GM12891 (cell line): Measurements from ENCODE around the gene IGFLR1.

Source experiments
- DNase-seq: peaks from one replicate; pipeline ENCODE4 v3.0.0; 2011; ENCODE audit warnings: low spot score; ENCODE audit not compliant: insufficient read length
- FAIRE-seq: peaks from 2 replicates; lab custom pipeline; 2011; peaks lifted over from hg19 to GRCh38; lab: Jason Lieb, UNC
- PAX5 ChIP-seq: IDR thresholded peaks from 2 replicates; pipeline ENCODE4 v1.6.1; 2011; ENCODE audit warnings: low read length, moderate library complexity, mild to moderate bottlenecking; ENCODE audit not compliant: insufficient read depth, severe bottlenecking
- POLR2A ChIP-seq: IDR thresholded peaks from 2 replicates; pipeline ENCODE4 v1.6.1; 2011; ENCODE audit warnings: low read depth, low read length, control low read depth
- POLR2AphosphoS5 ChIP-seq: IDR thresholded peaks from 2 replicates; pipeline ENCODE4 v1.6.1; 2011; ENCODE audit warnings: low read depth, low read length, control low read depth
- POU2F2 ChIP-seq: IDR thresholded peaks from 2 replicates; pipeline ENCODE4 v1.6.1; 2011; ENCODE audit warnings: low read depth, mild to moderate bottlenecking, control low read depth, low read length, moderate library complexity
- SPI1 ChIP-seq: IDR thresholded peaks from 2 replicates; pipeline ENCODE4 v1.6.1; 2011; ENCODE audit warnings: low read depth, low read length, control low read depth
- TAF1 ChIP-seq: IDR thresholded peaks from 2 replicates; pipeline ENCODE4 v1.6.1; 2011; ENCODE audit warnings: low read depth, low read length, control low read depth

IGFLR1 gene

GRCh38 chr19:35719402-35720162, 22.7 kb downstream of the IGFLR1 start:
- DNase-seq (no peak), FAIRE-seq (no peak)
- TF ChIP-seq TAF1: no peak
- no peak for TF ChIP-seq SPI1
- TF ChIP-seq POLR2A: no peak
- no peak for TF ChIP-seq POLR2AphosphoS5
- no peak for TF ChIP-seq PAX5

- FAIRE-seq: peak; percentile 64
- no peak for DNase-seq
- TF ChIP-seq POLR2AphosphoS5 (peak; percentile 53; the same call in 1 of the 2 replicates), SPI1 (no peak), PAX5 (no peak), TAF1 (no peak), POLR2A (no peak; the same call in 1 of the 2 replicates)
Observed at GRCh38 chr19:35718345-35719041, 23.8 kb downstream of the IGFLR1 start.

- DNase-seq (peak; percentile 99), FAIRE-seq (no peak)
- TF ChIP-seq POU2F2: no peak
- TF ChIP-seq SPI1: no peak
- TF ChIP-seq POLR2A: no peak
- no peak for TF ChIP-seq PAX5
- TF ChIP-seq TAF1: no peak
- TF ChIP-seq POLR2AphosphoS5: no peak
Observed at GRCh38 chr19:35717665-35718344, 24.4 kb downstream of the IGFLR1 start, which contains the start of gene KMT2B. Gene KMT2B, plus strand, starts transcription at chr19:35718003. Its CDS starts 16 bp downstream, at chr19:35718019.

GRCh38 chr19:35716801-35717664, 25.2 kb downstream of the IGFLR1 start:
- no peak for DNase-seq
- FAIRE-seq: peak; percentile 94
- TF ChIP-seq PAX5: peak; percentile 1
- TF ChIP-seq SPI1: no peak
- peak; percentile 52 for TF ChIP-seq POLR2A
- TF ChIP-seq POLR2AphosphoS5: no peak; the same call in 1 of the 2 replicates
- peak; percentile 36; the same call in 1 of the 2 replicates for TF ChIP-seq POU2F2
- TF ChIP-seq TAF1: 0 out of 2 replicates have a peak, but pooled peaks have one; percentile 15

- DNase-seq (no peak), FAIRE-seq (no peak)
- TF ChIP-seq PAX5: no peak
- no peak for TF ChIP-seq TAF1
- TF ChIP-seq POLR2AphosphoS5: no peak; the same call in 1 of the 2 replicates
- TF ChIP-seq SPI1: no peak
- TF ChIP-seq POLR2A: no peak
- TF ChIP-seq POU2F2: no peak
Observed at GRCh38 chr19:35715981-35716800, 26.1 kb downstream of the IGFLR1 start.

GRCh38 chr19:35715355-35715809, 26.9 kb downstream of the IGFLR1 start:
- FAIRE-seq (no peak), DNase-seq (no peak)
- TF ChIP-seq POU2F2 (no peak), POLR2A (no peak), POLR2AphosphoS5 (no peak), TAF1 (no peak), SPI1 (no peak), PAX5 (no peak)

GRCh38 chr19:35714601-35715354, 27.5 kb downstream of the IGFLR1 start:
- DNase-seq: no peak
- no peak for TF ChIP-seq POU2F2
- peak; percentile 12; the same call in 1 of the 2 replicates for TF ChIP-seq POLR2AphosphoS5
- FAIRE-seq: peak; percentile 80
